ENCODE results near the gene POLR1C. TPM values are rescaled to one million over a fixed set of nuclear protein-coding genes. Genes with fewer than 3 reads are reported as not detected.

POLR1C gene
- total and polyA plus RNA-seq, 3 donors from 2014 or later, result 35.0 to 41.3 (median 37.7) TPM

DNA sequence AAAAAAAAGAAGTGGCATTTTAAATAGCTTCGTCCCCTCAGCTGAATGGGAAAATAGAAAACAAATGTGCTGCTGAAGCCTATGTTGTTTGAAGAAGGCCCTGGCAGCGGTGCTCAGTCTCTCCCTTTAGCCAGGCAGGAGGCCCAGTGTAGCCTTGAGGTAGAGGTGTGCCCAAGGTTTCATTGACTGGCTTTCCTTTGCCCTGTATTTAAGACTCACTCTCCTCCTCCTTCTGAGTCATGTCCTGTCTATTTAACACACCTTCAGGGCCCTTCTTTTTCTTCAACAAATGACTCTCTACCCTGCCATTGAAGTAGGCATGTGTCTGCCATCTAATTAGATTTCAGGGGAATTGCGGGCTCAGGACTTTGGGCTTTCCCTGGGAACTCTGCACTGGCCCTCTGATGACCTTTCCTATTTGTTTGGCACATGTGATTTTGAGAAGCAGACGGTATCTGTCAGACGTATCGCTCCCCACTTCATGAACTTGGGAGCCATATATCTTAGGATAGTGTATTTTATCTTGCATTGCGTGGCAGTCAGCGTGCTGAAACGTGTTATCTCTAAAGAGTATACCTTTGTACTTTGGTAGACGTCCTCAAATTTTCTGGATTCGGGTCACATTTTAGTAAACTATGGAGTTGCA, 35.2 kb upstream of the POLR1C start:
- H3K9me3 ChIP-seq, result no peaks in the 10 kb centered on the region
- no peak overlapping the region for H3K4me3 ChIP-seq
- H3K36me3 ChIP-seq (ENCODE audit: low read depth, missing control alignments), result no peaks in the 10 kb centered on the region
- no peak overlapping the region for H3K27ac ChIP-seq
- intact Hi-C loops (cut with DNase I; ENCODE audit: low total_unique reads), result no loop called here
- H3K27me3 ChIP-seq, result no peaks in the 10 kb centered on the region
- 91% methylated on average over 11 of the region's 11 CpGs for WGBS, 2 donors
- TF ChIP-seq POLR2A (IDR thresholded peaks at IDR 0.05) (no peak), CTCF (IDR thresholded peaks at IDR 0.05) (no peak)
- DNase-seq, result no peak
- peaks cover 7% of the 10 kb centered on the region for H3K4me1 ChIP-seq

GRCh38 chr6:43488667-43489276, 28.1 kb upstream of the POLR1C start:
- Histone ChIP-seq H3K27ac (peak overlapping the region in 1 of 2 donors; percentile 36), H3K27me3 (no peaks in the 10 kb centered on the region), H3K4me3 (no peak overlapping the region), H3K36me3 (ENCODE audit: low read depth, missing control alignments) (no peaks in the 10 kb centered on the region), H3K4me1 (peaks cover 22% of the 10 kb centered on the region), H3K9me3 (no peaks in the 10 kb centered on the region)
- intact Hi-C loops (cut with DNase I; ENCODE audit: low total_unique reads), result no loop called here
- TF ChIP-seq POLR2A (IDR thresholded peaks at IDR 0.05) (no peak), CTCF (IDR thresholded peaks at IDR 0.05) (no peak)
- WGBS, 2 donors, result 39 to 40% methylated on average over 4 of the region's 4 CpGs
- DNase-seq, result no peak

- Histone ChIP-seq H3K27me3 (no peaks in the 10 kb centered on the region), H3K36me3 (ENCODE audit: low read depth, missing control alignments) (no peaks in the 10 kb centered on the region), H3K9me3 (no peaks in the 10 kb centered on the region), H3K27ac (peak overlapping the region in 1 of 2 donors; percentile 36), H3K4me1 (peaks cover 26% of the 10 kb centered on the region), H3K4me3 (no peak overlapping the region)
- WGBS, 2 donors, result 53 to 70% methylated on average over 6 to 12 of the region's 12 CpGs
- no peak for TF ChIP-seq POLR2A (IDR thresholded peaks at IDR 0.05)
- no peak for TF ChIP-seq CTCF (IDR thresholded peaks at IDR 0.05)
- peak; percentile 76 for DNase-seq
- intact Hi-C loops (cut with DNase I; ENCODE audit: low total_unique reads), result no loop called here
Observed at GRCh38 chr6:43489277-43490072, 27.4 kb upstream of the POLR1C start.

DNA sequence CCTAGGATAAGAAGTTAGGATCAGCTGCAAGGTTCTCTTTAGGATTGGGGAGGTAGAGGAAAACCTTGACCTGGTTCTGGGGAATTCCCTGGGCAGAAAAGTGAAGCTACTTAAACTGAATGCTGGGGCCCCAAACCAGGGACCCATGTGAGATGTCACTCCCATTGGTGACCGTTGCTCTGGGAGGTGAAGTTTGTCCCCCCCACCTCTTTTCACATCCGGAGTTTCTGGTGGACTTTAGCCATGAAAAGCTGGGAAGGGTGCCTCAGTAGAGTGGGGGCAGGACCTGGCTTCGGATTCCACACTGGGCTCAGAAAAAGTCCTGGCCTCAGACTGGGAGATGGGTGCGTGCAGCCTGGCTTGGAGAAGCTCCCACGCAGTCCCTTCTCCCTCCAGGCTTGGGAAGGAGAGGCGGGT, 26.4 kb upstream of the POLR1C start:
- no peak for TF ChIP-seq POLR2A (IDR thresholded peaks at IDR 0.05)
- TF ChIP-seq CTCF (IDR thresholded peaks at IDR 0.05), result no peak
- peak; percentile 48 for DNase-seq
- Histone ChIP-seq H3K27me3 (no peaks in the 10 kb centered on the region), H3K9me3 (no peaks in the 10 kb centered on the region), H3K4me1 (peaks cover 26% of the 10 kb centered on the region), H3K4me3 (no peak overlapping the region), H3K36me3 (ENCODE audit: low read depth, missing control alignments) (no peaks in the 10 kb centered on the region), H3K27ac (no peak overlapping the region)
- intact Hi-C loops (cut with DNase I; ENCODE audit: low total_unique reads), result no loop called here
- 43 to 47% methylated on average over 4 to 6 of the region's 6 CpGs for WGBS, 2 donors
